GM12878 (cell line): ENCODE measurements around the gene FBXL7. TPM values are rescaled to one million over a fixed set of nuclear protein-coding genes. Genes with fewer than 3 reads are reported as not detected.

ENCODE experiments used
- NFXL1 ChIP-seq: fragments of 450-650 bp; IDR thresholded peaks from 2 replicates; pipeline ENCODE4 v1.6.1; 2017; ENCODE audit warnings: antibody characterized with exemption, mild to moderate bottlenecking, borderline replicate concordance
- ZNF384 ChIP-seq: IDR thresholded peaks from 2 replicates; pipeline ENCODE4 v1.6.1; 2012; ENCODE audit warnings: low read depth, mild to moderate bottlenecking, low read length, improper control_type of control experiment, borderline replicate concordance
- polyA plus RNA-seq, 11 experiments: library from polyadenylated mRNA; depleted of rRNA in 4 of 11; unstranded in 6 of 11; stranded (reverse) in 5 of 11; fragments of >200 nt; fragmentation: Nextera tagmentation in 4 of 11; fragmentation: Illumina TruSeq in 1 of 11; extraction: Ambion mirVana in 4 of 11; extraction: Trizol in 1 of 11; gene quantifications; 1 replicate in 1 of 11; 2 replicates in 10 of 11; pipeline versions ENCODE4 v1.2.1 to v1.2.3, GENCODE V29; 2011 to 2016; ENCODE audit warnings: inconsistent platforms in 2 of 11, missing spikeins in 2 of 11, low read depth in 1 of 11
- total RNA-seq, 4 experiments: library from RNA; depleted of rRNA in 3 of 4; stranded (reverse); fragments of >200 nt in 3 of 4; fragmentation: Illumina TruSeq in 1 of 4; extraction: Trizol in 1 of 4; gene quantifications; 2 replicates each; pipeline versions ENCODE4 v1.2.1 to v1.2.3, GENCODE V29; 2013 to 2021
- TF ChIP-seq, protein P1 (sequence below): fragments of 450-650 bp; IDR thresholded peaks from 2 replicates; pipeline ENCODE4 v1.6.1; 2017; ENCODE audit warnings: mild to moderate bottlenecking, moderate library complexity
- TF ChIP-seq, protein P2 (sequence below): IDR thresholded peaks from 2 replicates; pipeline ENCODE4 v1.6.1; 2012; ENCODE audit warnings: low read depth, low read length, improper control_type of control experiment
- TF ChIP-seq, protein P3 (sequence below): fragments of 450-650 bp; IDR thresholded peaks from 2 replicates; pipeline ENCODE4 v1.6.1; 2017; ENCODE audit warnings: mild to moderate bottlenecking, low read depth, inconsistent platforms; ENCODE audit not compliant: poor library complexity, severe bottlenecking
- TF ChIP-seq, protein P4 (sequence below): fragments of 450-650 bp; IDR thresholded peaks from 2 replicates; pipeline ENCODE4 v1.6.1; 2016; ENCODE audit warnings: mild to moderate bottlenecking
- TF ChIP-seq, protein P5 (sequence below): fragments of 450-650 bp; formaldehyde crosslinking; IDR thresholded peaks from 2 replicates; pipeline ENCODE4 v1.4.0; 2020; ENCODE audit warnings: mild to moderate bottlenecking, moderate library complexity

The FBXL7 gene
- total and polyA plus RNA-seq, 10 of the 15 experiments (the other 5 are each of a cell fraction or from before 2014, with no cell fraction given) = 0.03 to 0.44 (median 0.16) TPM

DNA sequence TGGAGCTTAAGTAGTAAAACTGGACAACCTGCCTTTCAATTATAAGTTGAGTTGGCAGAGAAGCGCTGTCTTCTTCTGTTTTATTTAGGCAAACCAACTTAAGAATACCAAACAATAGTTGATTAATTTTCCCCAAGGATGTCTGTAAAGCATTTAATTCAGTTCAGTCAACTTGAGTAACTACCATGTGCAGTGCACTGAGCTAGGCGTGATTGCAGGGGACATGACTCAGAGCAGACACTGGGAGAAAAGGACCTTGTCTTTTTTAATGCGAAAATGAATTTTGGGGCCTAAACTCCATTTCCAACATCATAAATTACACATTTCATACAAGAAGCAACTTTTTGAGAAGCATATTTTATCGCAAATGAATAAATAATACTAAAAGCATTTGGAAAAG, 66.3 kb downstream of the FBXL7 start (continued):
- TF ChIP-seq, protein P1, sequence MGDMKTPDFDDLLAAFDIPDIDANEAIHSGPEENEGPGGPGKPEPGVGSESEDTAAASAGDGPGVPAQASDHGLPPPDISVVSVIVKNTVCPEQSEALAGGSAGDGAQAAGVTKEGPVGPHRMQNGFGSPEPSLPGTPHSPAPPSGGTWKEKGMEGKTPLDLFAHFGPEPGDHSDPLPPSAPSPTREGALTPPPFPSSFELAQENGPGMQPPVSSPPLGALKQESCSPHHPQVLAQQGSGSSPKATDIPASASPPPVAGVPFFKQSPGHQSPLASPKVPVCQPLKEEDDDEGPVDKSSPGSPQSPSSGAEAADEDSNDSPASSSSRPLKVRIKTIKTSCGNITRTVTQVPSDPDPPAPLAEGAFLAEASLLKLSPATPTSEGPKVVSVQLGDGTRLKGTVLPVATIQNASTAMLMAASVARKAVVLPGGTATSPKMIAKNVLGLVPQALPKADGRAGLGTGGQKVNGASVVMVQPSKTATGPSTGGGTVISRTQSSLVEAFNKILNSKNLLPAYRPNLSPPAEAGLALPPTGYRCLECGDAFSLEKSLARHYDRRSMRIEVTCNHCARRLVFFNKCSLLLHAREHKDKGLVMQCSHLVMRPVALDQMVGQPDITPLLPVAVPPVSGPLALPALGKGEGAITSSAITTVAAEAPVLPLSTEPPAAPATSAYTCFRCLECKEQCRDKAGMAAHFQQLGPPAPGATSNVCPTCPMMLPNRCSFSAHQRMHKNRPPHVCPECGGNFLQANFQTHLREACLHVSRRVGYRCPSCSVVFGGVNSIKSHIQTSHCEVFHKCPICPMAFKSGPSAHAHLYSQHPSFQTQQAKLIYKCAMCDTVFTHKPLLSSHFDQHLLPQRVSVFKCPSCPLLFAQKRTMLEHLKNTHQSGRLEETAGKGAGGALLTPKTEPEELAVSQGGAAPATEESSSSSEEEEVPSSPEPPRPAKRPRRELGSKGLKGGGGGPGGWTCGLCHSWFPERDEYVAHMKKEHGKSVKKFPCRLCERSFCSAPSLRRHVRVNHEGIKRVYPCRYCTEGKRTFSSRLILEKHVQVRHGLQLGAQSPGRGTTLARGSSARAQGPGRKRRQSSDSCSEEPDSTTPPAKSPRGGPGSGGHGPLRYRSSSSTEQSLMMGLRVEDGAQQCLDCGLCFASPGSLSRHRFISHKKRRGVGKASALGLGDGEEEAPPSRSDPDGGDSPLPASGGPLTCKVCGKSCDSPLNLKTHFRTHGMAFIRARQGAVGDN = no peak
- TF ChIP-seq, protein P2, sequence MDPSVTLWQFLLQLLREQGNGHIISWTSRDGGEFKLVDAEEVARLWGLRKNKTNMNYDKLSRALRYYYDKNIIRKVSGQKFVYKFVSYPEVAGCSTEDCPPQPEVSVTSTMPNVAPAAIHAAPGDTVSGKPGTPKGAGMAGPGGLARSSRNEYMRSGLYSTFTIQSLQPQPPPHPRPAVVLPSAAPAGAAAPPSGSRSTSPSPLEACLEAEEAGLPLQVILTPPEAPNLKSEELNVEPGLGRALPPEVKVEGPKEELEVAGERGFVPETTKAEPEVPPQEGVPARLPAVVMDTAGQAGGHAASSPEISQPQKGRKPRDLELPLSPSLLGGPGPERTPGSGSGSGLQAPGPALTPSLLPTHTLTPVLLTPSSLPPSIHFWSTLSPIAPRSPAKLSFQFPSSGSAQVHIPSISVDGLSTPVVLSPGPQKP = no peak
- TF ChIP-seq NFXL1 = no peak
- TF ChIP-seq, protein P3, sequence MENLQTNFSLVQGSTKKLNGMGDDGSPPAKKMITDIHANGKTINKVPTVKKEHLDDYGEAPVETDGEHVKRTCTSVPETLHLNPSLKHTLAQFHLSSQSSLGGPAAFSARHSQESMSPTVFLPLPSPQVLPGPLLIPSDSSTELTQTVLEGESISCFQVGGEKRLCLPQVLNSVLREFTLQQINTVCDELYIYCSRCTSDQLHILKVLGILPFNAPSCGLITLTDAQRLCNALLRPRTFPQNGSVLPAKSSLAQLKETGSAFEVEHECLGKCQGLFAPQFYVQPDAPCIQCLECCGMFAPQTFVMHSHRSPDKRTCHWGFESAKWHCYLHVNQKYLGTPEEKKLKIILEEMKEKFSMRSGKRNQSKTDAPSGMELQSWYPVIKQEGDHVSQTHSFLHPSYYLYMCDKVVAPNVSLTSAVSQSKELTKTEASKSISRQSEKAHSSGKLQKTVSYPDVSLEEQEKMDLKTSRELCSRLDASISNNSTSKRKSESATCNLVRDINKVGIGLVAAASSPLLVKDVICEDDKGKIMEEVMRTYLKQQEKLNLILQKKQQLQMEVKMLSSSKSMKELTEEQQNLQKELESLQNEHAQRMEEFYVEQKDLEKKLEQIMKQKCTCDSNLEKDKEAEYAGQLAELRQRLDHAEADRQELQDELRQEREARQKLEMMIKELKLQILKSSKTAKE = no peak
- TF ChIP-seq, protein P4, sequence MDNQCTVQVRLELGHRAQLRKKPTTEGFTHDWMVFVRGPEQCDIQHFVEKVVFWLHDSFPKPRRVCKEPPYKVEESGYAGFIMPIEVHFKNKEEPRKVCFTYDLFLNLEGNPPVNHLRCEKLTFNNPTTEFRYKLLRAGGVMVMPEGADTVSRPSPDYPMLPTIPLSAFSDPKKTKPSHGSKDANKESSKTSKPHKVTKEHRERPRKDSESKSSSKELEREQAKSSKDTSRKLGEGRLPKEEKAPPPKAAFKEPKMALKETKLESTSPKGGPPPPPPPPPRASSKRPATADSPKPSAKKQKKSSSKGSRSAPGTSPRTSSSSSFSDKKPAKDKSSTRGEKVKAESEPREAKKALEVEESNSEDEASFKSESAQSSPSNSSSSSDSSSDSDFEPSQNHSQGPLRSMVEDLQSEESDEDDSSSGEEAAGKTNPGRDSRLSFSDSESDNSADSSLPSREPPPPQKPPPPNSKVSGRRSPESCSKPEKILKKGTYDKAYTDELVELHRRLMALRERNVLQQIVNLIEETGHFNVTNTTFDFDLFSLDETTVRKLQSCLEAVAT = no peak
- TF ChIP-seq, protein P5, sequence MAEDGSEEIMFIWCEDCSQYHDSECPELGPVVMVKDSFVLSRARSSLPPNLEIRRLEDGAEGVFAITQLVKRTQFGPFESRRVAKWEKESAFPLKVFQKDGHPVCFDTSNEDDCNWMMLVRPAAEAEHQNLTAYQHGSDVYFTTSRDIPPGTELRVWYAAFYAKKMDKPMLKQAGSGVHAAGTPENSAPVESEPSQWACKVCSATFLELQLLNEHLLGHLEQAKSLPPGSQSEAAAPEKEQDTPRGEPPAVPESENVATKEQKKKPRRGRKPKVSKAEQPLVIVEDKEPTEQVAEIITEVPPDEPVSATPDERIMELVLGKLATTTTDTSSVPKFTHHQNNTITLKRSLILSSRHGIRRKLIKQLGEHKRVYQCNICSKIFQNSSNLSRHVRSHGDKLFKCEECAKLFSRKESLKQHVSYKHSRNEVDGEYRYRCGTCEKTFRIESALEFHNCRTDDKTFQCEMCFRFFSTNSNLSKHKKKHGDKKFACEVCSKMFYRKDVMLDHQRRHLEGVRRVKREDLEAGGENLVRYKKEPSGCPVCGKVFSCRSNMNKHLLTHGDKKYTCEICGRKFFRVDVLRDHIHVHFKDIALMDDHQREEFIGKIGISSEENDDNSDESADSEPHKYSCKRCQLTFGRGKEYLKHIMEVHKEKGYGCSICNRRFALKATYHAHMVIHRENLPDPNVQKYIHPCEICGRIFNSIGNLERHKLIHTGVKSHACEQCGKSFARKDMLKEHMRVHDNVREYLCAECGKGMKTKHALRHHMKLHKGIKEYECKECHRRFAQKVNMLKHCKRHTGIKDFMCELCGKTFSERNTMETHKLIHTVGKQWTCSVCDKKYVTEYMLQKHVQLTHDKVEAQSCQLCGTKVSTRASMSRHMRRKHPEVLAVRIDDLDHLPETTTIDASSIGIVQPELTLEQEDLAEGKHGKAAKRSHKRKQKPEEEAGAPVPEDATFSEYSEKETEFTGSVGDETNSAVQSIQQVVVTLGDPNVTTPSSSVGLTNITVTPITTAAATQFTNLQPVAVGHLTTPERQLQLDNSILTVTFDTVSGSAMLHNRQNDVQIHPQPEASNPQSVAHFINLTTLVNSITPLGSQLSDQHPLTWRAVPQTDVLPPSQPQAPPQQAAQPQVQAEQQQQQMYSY (CRISPR knock-in tag) = no peak
- no peak for TF ChIP-seq ZNF384
